Calu3 (cell line): Measurements from ENCODE around the gene MAPRE3. TPM values are rescaled to one million over a fixed set of nuclear protein-coding genes. Genes with fewer than 3 reads are reported as not detected.

ENCODE experiments used
- BruUV-seq: library from RNA; stranded (reverse); fragments of 400-500 nt; replicated peaks from 2 replicates; lab custom pipeline; 2021; lab: Mats Ljungman, UMichigan
- CTCF ChIA-PET: fragments of 300-600 bp; sonication (Branson Sonifier 250); formaldehyde crosslinking; loops from one replicate; lab custom pipeline; 2022; ENCODE audit warnings: antibody characterized with exemption; lab: Charles Lee
- DNase-seq: peaks from one replicate; pipeline ENCODE4 v3.0.0; 2022
- H3K27ac Mint-ChIP-seq: one replicate; pipeline ENCODE4 v1.8.0; 2022; ENCODE audit warnings: mixed read lengths; ENCODE audit not compliant: unreplicated experiment
- H3K27me3 Mint-ChIP-seq: one replicate; pipeline ENCODE4 v1.8.0; 2022; ENCODE audit warnings: mixed read lengths; ENCODE audit not compliant: unreplicated experiment
- H3K36me3 Mint-ChIP-seq: one replicate; pipeline ENCODE4 v1.8.0; 2022; ENCODE audit warnings: mild to moderate bottlenecking, moderate library complexity, mixed read lengths; ENCODE audit not compliant: insufficient read depth, unreplicated experiment
- H3K4me1 Mint-ChIP-seq: one replicate; pipeline ENCODE4 v1.8.0; 2022; ENCODE audit warnings: mild to moderate bottlenecking, low read depth, mixed read lengths; ENCODE audit not compliant: unreplicated experiment
- H3K4me3 Mint-ChIP-seq: one replicate; pipeline ENCODE4 v1.8.0; 2022; ENCODE audit warnings: mild to moderate bottlenecking, low read depth, moderate library complexity, mixed read lengths; ENCODE audit not compliant: unreplicated experiment
- H3K9me3 Mint-ChIP-seq: one replicate; pipeline ENCODE4 v1.8.0; 2022; ENCODE audit warnings: low read depth, mixed read lengths; ENCODE audit not compliant: unreplicated experiment
- CTCF ChIP-seq: fragments of 200-600 bp; IDR thresholded peaks from one replicate; pipeline ENCODE4 v1.8.0; 2022; ENCODE audit warnings: antibody characterized with exemption; ENCODE audit not compliant: unreplicated experiment
- intact Hi-C: fragments of 100-400 bp; cut with micrococcal nuclease; formaldehyde crosslinking; loops from one replicate; pipeline ENCODE4 v1.10.0; 2022; ENCODE audit not compliant: unreplicated experiment
- total RNA-seq: library from RNA; stranded (reverse); gene quantifications from 2 replicates; pipeline ENCODE4 v1.2.3, GENCODE V29; 2022

The MAPRE3 gene
- total RNA-seq, 1 experiment from 2014 or later, result 11.1 TPM

GRCh38 chr2:26997394-26997793 lies 27.0 kb downstream of the MAPRE3 start:
- CTCF ChIA-PET, result no interaction called here
- no peak overlapping the region for H3K4me3 Mint-ChIP-seq
- H3K9me3 Mint-ChIP-seq, result no peaks in the 10 kb centered on the region
- intact Hi-C loops, result no loop called here
- no peak for TF ChIP-seq CTCF
- no peak for DNase-seq
- no peaks in the 10 kb centered on the region for H3K4me1 Mint-ChIP-seq
- no peak overlapping the region for H3K27ac Mint-ChIP-seq
- BruUV-seq, result no TSS peak
- no peaks in the 10 kb centered on the region for H3K36me3 Mint-ChIP-seq
- no peaks in the 10 kb centered on the region for H3K27me3 Mint-ChIP-seq

GRCh38 chr2:26998323-26998722 lies 27.9 kb downstream of the MAPRE3 start:
- no peak for DNase-seq
- Mint-ChIP-seq H3K4me3 (no peak overlapping the region), H3K27ac (no peak overlapping the region), H3K27me3 (no peaks in the 10 kb centered on the region), H3K36me3 (no peaks in the 10 kb centered on the region), H3K4me1 (no peaks in the 10 kb centered on the region), H3K9me3 (no peaks in the 10 kb centered on the region)
- no peak for TF ChIP-seq CTCF
- intact Hi-C loops, result no loop called here
- CTCF ChIA-PET, result no interaction called here
- no TSS peak for BruUV-seq

GRCh38 chr2:27000228-27000627 lies 29.8 kb downstream of the MAPRE3 start:
- H3K27ac Mint-ChIP-seq, result no peak overlapping the region
- H3K4me1 Mint-ChIP-seq, result peaks cover 8% of the 10 kb centered on the region
- intact Hi-C loops, result no loop called here
- H3K27me3 Mint-ChIP-seq, result no peaks in the 10 kb centered on the region
- no peak for TF ChIP-seq CTCF
- BruUV-seq, result no TSS peak
- H3K4me3 Mint-ChIP-seq, result no peak overlapping the region
- no peaks in the 10 kb centered on the region for H3K9me3 Mint-ChIP-seq
- no peaks in the 10 kb centered on the region for H3K36me3 Mint-ChIP-seq
- CTCF ChIA-PET, result no interaction called here
- no peak for DNase-seq

- DNase-seq, result no peak
- Mint-ChIP-seq H3K4me3 (no peak overlapping the region), H3K9me3 (no peaks in the 10 kb centered on the region), H3K4me1 (peaks cover 8% of the 10 kb centered on the region), H3K27ac (no peak overlapping the region), H3K27me3 (no peaks in the 10 kb centered on the region), H3K36me3 (no peaks in the 10 kb centered on the region)
- intact Hi-C loops, result no loop called here
- TF ChIP-seq CTCF, result no peak
- BruUV-seq, result no TSS peak
- CTCF ChIA-PET, result no interaction called here
Measured at GRCh38 chr2:27000995-27001394, 30.6 kb downstream of the MAPRE3 start.
